AG08396 (cell line): Measurements from ENCODE around the gene DPM3.
"Not testable (repeated sequence)": the region's sequence is repeated elsewhere in the genome, so short reads cannot be mapped to it uniquely, and the experiment has no call there.

ENCODE experiments used
- DNase-seq: peaks from one replicate; pipeline ENCODE4 v3.0.0; 2012; ENCODE audit warnings: low spot score, mixed read lengths

Gene DPM3

DNA sequence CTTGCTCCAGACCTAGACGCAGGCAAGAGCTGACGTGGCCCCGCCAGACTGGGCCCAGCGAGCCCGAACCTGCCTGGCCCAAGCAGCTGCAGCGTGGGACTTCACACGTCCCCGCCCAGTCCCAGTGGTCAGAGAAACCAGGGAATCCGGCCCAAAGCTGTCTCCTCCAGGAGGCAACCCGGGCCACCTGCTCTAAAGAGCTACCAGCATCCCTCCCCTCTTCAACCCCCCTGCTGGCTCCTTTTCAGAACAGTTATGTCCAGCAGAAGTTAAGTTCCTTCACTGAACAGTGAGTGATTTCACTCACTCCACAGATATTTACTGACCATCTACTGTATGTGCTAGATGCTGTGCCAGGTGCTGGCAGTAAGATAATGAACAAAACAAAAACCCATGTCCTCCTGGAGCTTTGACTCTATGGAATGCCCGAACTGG, 14.8 kb downstream of the DPM3 start:
- DNase-seq = no peak

DNA sequence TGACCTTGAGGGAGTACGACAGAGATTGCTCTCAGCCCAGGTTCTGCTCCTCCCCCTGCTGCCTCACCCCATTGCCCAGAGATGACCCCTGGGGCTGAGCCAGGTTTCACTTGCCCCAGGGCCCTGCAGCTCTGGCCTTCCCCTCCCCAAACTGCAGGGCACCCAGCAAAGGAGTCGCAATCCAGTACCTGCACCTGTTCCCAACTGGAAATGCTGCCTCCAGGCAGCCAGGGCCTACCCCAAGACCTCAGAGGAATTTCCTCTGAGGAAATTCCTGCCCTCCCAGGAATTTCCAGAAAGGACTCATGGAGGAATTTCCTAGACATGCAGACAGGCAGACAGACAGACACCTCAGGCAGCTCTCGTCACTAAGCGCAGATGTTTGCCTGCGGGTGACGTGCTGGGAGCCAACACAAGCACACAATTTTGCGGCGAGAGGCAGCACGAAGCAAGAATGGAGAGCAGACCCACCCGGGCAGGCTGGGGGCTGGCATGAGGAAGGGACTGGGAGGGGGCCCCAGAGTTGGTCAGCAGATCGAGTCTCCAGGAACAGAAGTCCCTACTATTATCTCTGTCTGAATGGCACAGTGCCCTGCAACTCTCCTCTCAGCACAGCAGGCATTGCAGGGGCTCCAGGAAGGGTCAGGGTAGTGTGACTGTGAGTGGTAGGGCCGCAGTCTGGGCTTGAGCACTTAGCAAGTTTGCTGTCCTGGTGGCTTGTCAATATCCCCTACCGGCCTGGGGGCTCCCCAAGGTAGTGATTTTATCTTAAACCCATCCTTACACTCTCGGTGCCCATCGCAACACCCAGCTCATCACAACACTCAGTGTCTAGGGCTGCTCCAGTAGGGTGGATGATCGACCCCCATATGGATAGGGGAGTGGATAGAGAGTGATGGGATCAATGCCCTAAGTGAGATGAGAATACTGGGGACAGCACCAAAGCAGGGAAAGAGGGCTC, 15.5 kb downstream of the DPM3 start:
- DNase-seq = no peak

DNA sequence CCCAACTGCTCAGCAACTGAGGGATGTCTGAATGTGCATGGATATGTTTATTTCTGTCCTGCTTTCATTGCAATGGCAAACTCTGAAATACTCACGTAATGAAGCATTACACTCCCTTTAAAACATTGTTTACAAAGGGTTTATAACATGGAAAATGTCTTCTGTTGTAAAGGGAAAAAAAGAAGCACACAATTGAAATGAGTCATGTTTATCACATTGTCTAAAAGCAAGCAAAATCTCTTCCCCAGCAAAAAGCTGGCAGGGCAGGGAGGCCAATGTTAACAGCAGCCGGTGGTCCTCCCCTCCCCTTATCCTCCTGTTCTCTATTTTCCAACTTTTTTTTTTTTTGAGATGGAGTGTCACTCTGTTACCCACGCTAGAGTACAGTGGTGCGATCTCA, 16.5 kb downstream of the DPM3 start:
- no peak for DNase-seq

DNA sequence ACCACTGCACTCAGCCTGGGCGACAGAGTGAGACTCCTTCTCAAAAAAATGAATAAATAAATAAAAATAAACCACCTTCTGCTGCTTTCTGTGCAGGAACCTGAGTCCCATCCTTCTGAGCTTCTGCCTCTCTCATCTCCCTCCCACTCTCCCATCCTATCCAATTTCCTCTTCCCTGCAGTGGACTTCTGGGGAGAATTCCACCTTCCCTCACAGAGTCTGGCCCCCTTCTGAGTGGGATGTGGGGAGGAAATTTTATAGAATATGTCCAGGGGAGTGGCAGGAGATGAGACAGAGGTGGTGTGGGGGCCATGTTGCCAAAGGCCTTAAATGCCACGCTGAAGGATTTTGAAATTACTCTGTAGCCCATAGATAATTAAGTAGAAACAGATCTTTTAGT, 18.0 kb downstream of the DPM3 start:
- DNase-seq = peak; percentile 0

DNA sequence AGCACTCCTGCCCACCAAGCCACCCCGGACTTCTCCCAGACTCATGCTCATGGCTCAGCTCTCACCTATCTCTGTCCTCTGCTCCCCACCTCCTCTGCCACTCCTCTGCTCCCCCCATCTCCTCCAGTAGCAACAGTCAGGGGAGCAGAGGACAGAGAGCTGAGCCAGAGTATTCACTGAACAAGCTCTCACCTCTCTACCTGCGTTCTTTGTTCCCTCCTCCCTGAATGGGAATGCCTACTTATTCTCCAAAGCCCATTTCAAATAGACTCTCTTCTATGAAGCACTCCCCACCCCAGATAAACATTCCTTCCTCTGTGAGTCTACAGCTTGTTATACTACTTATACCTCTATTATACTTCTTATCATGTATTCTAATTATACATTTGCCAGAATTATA, 19.1 kb downstream of the DPM3 start:
- DNase-seq = peak; percentile 1

DNA sequence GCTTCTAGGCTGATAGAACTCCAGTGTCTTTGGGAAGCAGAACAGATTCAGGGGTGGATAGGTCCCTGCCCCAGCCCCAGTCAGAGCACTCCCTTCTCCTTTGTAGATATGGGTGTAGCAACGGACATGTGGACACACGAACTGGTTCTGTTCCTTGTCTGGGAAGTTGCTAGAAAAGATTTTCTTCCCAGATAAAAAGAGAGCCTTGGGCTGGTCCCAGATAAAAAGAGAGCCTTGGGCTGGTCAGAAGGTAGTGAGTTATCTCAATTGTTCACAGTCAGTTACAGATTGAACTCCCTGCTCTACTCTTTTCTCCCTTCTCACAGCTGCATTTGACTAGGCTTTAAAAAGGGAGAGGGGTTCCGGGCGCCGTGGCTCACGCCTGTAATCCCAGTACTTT, 20.1 kb downstream of the DPM3 start:
- no peak for DNase-seq

DNA sequence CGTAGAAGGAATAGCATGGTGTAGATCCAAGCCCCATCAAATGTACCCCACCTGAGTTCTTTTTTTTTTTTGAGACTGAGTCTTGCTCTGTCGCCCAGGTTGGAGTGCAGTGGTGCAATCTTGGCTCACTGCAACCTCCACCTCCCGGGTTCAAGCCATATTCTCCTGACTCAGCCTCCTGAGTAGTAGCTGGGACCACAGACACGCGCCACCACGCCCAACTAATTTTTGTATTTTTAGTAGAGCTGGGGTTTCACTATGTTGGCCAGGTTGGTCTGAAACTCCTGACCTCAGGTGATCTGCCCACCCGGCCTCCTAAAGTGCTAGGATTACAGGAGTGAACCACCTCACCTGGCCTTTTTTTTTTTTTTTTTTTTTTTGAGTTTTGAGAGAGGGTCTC, 22.2 kb downstream of the DPM3 start:
- DNase-seq = not testable (repeated sequence)

DNA sequence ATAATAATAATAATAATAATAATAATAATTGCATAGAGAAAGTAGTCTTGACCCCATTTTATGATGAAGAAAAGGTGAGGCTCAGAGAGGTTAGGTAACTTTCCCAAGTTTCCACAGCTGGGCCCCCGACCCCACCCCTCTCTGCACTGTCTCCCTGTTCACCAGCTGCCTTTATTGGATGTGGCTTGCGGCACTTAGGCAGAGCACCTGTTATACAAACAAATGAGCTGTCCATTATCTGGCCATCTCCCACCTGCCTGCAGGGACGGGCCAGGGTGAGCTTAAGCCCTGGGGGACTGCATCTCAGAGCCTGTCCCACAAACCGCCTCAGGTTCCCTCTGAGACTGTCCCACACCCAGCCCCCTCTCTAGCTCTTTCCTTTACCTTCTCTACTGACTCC, 22.7 kb downstream of the DPM3 start:
- DNase-seq = no peak

DNA sequence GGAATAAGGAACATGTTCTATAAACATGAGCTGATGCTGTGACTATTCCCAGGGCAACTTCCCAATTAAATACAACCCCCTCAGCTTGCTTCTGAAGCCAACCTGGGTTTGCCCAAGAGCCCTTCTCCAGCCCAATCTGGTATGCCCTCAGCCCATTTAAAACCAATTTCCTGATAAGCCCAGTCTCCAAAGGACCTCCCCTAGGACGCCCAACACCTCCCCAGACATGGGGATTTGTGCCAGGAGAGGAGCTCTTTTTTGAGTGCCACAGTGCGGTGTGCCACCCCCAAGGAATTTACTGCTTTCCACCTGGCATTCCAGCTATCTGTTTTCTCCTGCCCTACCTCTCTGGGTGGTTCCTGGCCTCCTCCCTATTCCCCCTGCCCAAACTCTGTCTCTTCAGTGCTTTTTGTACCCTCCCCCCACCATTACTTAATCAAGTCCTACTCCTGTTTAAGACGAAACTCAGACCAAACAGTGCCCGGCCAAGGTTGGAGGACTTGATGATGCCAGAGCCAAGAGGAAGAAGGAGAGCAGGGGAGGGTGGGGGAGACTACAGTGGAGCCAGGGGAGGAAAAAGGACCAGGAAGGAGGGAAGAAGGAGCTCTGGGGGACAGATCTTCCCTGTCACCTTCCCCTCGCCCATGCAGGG, 24.1 kb downstream of the DPM3 start:
- DNase-seq = no peak

DNA sequence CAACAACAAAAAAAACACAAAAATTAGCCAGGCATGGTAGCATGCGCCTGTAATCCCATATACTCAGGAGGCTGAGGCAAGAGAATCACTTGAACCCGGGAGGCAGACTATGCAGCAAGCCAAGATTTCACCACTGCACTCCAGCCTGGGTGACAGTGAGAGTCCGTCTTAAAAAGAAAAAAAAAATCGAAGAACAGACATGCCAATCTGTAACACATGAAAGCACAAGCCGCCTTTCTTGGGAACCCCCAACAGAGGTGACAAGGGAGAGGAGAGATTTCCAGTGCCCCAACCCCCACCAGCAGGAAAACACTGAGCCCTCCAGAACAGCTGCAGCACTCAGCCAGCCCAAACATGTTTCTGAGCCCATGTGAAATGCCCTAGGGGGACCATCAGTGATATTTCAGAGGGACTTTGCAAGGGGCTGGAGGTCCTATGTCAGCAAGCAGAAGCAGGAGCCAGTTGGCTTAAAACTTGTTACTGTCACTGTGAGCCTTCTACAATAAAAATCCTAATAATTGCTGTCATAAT, 26.8 kb downstream of the DPM3 start:
- DNase-seq = no peak

DNA sequence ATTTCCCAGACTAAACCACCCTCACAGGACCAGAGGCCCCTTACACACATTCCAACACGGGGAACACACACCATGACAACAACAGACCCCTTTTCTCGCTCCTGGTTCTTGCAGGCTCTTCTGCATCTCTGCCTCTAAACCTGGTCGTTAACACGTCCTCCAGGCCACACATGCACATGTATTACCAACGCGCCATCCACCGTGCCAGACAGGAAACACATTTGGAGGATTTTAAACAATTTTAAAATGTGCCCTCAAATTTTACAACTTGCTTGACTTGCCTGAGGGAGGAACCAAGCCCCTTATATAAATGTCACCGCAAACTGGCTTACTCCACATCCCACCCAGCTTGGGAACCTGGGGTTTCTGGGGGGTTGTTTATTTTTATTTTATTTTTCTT, 29.5 kb downstream of the DPM3 start:
- DNase-seq = no peak

DNA sequence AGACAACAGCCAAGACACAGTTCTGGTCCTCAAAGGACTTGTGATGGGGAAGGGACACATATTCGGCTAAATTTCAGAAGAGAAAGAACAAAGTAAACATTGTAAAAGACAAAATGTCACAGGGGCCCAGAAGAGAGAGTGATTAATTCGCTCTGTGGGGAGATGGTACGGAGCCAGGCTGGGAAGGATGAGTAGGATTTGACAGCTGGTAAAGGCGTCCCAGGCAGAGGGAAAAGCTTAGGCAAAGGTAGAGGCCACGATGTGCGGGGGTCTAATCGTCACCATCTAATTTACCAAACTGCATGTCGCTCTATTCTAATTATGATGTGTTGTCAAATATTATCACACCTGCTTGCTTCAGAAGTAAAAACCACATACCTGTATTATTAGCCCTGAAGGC, 29.9 kb downstream of the DPM3 start:
- no peak for DNase-seq

DNA sequence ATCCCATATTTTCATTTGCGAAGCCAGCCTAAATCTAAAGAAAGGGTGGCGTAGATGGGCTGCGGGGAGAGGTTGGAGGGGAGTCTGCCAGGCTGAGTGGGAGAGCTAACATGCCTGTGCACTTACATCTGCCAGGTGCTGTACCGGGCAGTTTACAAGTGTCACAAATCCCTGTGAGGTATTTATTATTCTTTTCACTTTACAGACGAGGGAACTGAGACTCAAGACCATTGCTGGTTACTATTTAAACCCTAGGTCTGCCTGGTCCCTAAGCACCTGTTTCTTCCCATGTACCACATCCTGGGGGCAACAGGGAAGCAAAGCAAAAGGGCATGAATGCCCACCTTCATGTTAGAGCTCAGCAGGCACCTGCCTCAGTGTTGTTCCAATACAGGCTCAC, 32.0 kb downstream of the DPM3 start:
- no peak for DNase-seq

DNA sequence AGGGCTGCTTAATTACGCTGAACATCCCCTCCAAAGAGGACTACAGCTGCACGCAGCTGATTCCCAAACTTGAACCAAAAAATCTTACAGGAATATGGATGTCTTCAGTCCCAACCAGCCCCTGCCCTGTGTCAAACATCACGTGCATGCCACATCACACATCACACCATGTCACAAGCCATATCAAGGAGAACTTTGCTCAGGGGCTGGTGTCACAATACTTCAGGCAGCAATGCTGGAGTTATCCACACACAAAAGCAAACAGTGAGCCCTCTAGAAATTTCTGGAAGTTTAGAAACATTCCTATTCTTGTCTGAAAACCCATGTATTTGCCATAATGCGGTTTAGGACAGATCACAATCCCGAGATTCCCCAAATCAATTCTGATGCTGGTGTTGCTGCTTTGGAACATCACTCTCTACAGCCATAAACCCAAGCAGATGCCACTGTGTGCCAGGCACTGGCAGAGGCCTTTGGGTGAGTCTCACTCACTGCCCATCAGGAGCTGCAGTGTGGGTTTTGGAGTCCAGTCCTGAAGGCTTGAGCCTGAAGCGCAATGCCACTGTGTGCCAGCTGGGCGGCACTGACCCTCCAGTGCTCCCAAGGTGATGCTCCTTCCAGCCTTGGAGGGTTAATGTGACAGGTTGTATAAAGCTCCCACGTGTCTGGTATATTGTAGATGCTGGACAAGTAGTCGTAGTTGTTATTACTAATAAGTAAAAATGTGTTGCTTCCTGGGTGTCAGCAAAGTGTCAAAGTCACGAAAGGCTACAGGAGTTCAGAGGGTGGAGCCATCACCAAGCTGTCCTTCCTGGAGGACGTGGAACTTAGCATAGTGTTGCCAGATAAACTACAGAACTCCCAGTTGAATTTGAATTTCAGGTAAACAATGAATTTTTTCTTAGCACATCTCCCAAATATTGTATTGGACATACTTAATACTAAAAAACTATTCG, 32.7 kb downstream of the DPM3 start:
- DNase-seq = no peak

DNA sequence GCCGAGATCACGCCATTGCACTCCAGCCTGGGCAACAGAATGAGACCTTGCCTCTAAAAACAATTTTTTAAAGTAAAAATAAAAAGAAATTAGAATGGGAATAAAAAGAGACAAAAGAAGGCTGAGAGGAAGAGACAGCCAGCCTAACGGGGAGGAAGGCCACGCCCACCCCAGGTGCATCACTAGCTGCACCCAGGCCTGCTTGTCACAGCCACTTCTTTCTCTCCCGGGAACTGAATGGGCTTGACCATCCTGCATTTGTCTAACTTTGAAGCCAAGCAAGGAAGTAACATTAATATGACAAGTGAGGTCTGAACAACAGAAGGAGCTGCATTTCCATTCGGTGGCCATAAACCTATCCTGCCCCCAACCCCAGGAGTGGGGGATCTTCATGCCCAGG, 33.5 kb downstream of the DPM3 start:
- no peak for DNase-seq

DNA sequence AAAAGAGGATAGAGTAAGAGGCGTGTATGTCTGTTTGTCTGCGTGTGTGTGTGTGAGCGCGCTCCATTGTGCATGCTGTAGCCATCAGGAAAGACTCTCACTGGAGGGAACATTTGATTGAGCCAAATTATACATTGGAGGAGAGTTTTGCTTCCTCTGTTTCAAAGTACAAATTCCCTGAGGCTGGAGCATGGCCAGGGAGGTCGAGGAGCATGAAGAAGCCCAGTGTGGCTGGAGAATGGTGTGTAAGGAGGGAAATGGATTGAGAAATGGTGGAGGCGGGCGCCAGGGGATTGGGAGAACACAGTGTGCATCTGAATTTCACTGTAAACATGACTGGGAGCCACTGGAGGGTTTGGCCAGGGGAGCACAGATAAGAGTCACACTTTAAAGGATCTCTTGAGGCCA, 34.7 kb downstream of the DPM3 start:
- no peak for DNase-seq

DNA sequence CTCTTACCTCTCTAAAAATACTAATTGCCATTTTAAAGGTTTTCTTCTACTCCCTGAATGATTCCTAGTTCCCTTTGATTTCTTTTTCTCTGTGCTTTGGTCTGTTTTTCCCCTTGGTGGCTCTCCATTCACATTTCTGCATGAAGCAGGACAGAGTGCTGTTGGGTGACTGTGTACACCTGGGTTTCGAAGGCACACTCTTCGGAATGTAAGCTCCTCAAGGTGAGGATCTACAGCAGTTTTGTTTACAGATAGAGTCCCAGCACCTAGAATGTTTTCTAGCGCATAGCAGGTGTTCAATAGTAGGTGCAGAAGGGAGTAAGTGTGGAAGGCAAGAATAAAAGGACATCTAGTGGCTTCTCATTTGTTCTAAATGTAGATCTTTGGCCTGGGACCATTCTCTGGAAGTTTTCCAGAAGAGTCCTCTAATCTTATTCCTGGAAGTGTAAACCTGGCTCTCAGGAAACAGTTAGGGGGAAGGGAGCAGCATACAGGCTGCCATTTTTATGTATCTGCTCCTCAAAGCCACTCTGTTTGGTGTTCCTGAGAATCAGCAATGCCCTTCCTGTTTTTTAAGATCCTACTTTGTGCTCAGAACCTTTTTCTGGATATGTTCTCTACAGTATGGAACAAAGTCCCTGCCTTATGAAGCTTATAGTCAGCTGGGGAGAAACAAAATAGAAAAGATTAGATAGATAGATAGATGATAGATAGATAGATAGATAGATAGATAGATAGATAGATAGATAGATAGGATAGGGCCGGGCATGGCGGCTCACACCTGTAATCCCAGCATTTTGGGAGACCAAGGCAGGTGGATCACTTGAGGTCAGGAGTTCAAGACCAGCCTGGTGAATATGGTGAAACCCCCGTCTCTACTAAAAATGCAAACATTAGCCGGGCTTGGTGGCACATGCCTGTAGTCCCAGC, 35.5 kb downstream of the DPM3 start:
- DNase-seq = no peak

DNA sequence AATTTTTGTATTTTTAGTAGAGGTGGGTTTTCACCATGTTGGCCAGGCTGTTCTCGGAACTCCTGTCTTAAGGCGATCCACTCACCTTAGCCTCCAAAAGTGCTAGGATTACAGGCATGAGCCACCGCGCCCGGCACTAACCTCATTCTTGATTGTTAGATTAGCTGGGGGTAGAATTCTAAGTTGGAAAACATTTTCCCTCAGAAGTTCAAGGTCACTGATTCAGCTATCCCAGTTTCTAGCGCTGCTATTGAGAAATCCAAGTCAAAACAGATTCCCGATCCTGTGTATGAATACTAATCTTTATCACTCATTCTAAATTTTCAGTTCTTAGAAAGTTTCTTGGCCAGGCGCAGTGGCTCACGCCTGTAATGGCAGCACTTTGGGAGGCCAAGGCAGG, 37.0 kb downstream of the DPM3 start:
- no peak for DNase-seq

DNA sequence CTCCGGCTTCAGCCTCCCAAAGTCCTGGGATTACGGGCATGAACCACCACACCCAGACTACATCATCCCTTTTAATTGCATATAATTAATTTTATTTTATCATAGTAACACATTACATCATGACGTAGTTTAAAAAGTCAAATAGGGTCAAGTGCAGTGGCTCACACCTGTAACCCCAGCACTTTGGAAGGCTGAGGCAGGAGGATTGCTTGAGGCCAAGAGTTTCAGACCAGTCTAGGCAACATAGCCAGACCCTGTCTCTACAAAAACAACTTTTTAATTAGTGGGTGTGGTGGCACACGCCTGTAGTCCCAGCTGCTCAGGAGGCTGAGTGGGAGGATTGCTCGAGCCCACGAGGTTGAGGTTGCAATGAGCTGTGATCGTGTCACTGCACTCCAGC, 41.0 kb downstream of the DPM3 start:
- no peak for DNase-seq

DNA sequence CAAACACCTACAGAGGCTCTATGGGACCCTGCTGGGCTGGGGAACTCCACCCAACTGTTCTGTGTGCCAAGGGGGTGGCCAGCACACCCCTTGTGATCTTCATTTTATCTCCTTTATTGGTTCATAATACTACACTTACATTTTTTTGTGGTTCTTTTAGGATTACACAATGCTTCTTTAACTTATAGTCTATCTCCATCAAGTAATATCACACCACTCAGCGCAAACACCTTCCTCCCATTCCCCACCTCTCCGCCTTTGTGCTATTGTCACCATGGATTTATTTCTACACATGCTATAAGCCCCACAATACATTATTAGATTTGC, 45.7 kb downstream of the DPM3 start:
- DNase-seq = no peak
